GM12878 (cell line): ENCODE results near the gene CALHM4. TPM values are rescaled to one million over a fixed set of nuclear protein-coding genes. Genes with fewer than 3 reads are reported as not detected.

Experiments used
- ATAC-seq: fragments of 200-7000 bp; cut with Tn5 transposase; 3 replicates; pipeline ENCODE4 v1.9.1; 2020; ENCODE audit warnings: mild to moderate bottlenecking, moderate library complexity
- BruUV-seq: library from RNA; stranded (reverse); fragments of 400-500 nt; replicated peaks from 2 replicates; lab custom pipeline; 2021; lab: Mats Ljungman, UMichigan
- CTCF ChIA-PET: fragments of 300-600 bp; sonication (Branson Sonifier 250); formaldehyde crosslinking; extraction: SDS; loops from one replicate; lab custom pipeline; 2021; ENCODE audit warnings: inconsistent platforms; lab: Yijun Ruan, JAX
- POLR2A ChIA-PET: fragments of 350-600 bp; formaldehyde crosslinking; extraction: SDS; loops from one replicate; lab custom pipeline; 2021; ENCODE audit warnings: inconsistent platforms; lab: Charles Lee
- RAD21 ChIA-PET: fragments of 300-600 bp; sonication (Branson Sonifier 250); formaldehyde crosslinking; loops from one replicate; lab custom pipeline; 2023; ENCODE audit warnings: antibody characterized with exemption; ENCODE audit not compliant: unreplicated experiment; lab: Charles Lee
- SMC1A ChIA-PET: fragments of 300-600 bp; sonication (Branson Sonifier 250); formaldehyde crosslinking; loops from one replicate; lab custom pipeline; 2023; ENCODE audit not compliant: unreplicated experiment, uncharacterized antibody; lab: Charles Lee
- DNase-seq: peaks from one replicate; pipeline ENCODE4 v3.0.0-alpha.2; 2011; ENCODE audit warnings: low read depth, low spot score
- FAIRE-seq: peaks from 3 replicates; lab custom pipeline; 2011; peaks lifted over from hg19 to GRCh38; lab: Jason Lieb, UNC
- H2AFZ ChIP-seq: 2 replicates; pipeline ENCODE4 v1.6.0; 2011; ENCODE audit warnings: low read depth, low read length, control low read depth; ENCODE audit not compliant: control insufficient read depth
- H3K27ac ChIP-seq: 2 replicates; pipeline ENCODE4 v1.5.1; 2011; ENCODE audit warnings: control low read depth; ENCODE audit not compliant: control insufficient read depth, insufficient read depth
- H3K27me3 ChIP-seq, 2 experiments: replicated peaks in 1 of 2; 2 replicates each; pipeline versions ENCODE4 v1.6.0 to v1.6.1; 2011; ENCODE audit warnings: low read length in 1 of 2; ENCODE audit not compliant: control insufficient read depth in 2 of 2, insufficient read depth in 2 of 2
- H3K36me3 ChIP-seq, 2 experiments: 2 replicates each; pipeline ENCODE4 v1.5.1; 2011; ENCODE audit warnings: low read length in 1 of 2; ENCODE audit not compliant: control insufficient read depth in 2 of 2, insufficient read depth in 2 of 2
- H3K4me1 ChIP-seq: 2 replicates; pipeline ENCODE4 v1.6.1; 2011; ENCODE audit warnings: mild to moderate bottlenecking, low read length, moderate library complexity, mixed read lengths; ENCODE audit not compliant: control insufficient read depth, insufficient read depth
- H3K4me2 ChIP-seq: 2 replicates; pipeline ENCODE4 v1.6.0; 2011; ENCODE audit warnings: control low read depth; ENCODE audit not compliant: control insufficient read depth, insufficient read depth
- H3K4me3 ChIP-seq: fragments of 200-600 bp; sonication (generic); 2 replicates; pipeline ENCODE4 v1.5.1; 2016
- H3K79me2 ChIP-seq: 2 replicates; pipeline ENCODE4 v1.6.0; 2011; ENCODE audit warnings: low read length; ENCODE audit not compliant: control insufficient read depth, insufficient read depth
- H3K9ac ChIP-seq: 2 replicates; pipeline ENCODE4 v1.8.0; 2011; ENCODE audit warnings: low read length, control low read depth, mixed read lengths; ENCODE audit not compliant: control insufficient read depth, insufficient read depth
- H3K9me3 ChIP-seq: replicated peaks from 3 replicates; pipeline ENCODE4 v1.5.1; 2011; ENCODE audit warnings: mild to moderate bottlenecking, low read length; ENCODE audit not compliant: control insufficient read depth, insufficient read depth
- H4K20me1 ChIP-seq: 2 replicates; pipeline ENCODE4 v1.6.0; 2011; ENCODE audit not compliant: control insufficient read depth, insufficient read depth
- ATF7 ChIP-seq: fragments of 450-650 bp; IDR thresholded peaks from 2 replicates; pipeline ENCODE4 v1.6.1; 2016; ENCODE audit warnings: low read depth, mild to moderate bottlenecking
- CBX3 ChIP-seq: fragments of 200-600 bp; sonication (generic); IDR thresholded peaks from 2 replicates; pipeline ENCODE4 v1.6.1; 2016; ENCODE audit warnings: low read depth, borderline replicate concordance
- CHD1 ChIP-seq: IDR thresholded peaks from 2 replicates; pipeline ENCODE4 v1.6.1; 2012; ENCODE audit warnings: low read depth, low read length, improper control_type of control experiment
- CHD2 ChIP-seq: IDR thresholded peaks from 2 replicates; pipeline ENCODE4 v1.6.1; 2011; ENCODE audit warnings: low read depth, low read length, improper control_type of control experiment, borderline replicate concordance
- CTCF ChIP-seq, 3 experiments: IDR thresholded peaks in 2 of 3; conservative IDR thresholded peaks in 1 of 3; 2 replicates each; pipeline ENCODE4 v1.5.1; 2011; ENCODE audit warnings: low read depth in 3 of 3, low read length in 3 of 3, mild to moderate bottlenecking in 3 of 3, control low read depth in 2 of 3, moderate library complexity in 2 of 3, inconsistent platforms in 1 of 3, mixed read lengths in 1 of 3; ENCODE audit not compliant: control insufficient read depth in 2 of 3, insufficient read depth in 1 of 3; ENCODE audit errors: extremely low read depth in 1 of 3
- FOXM1 ChIP-seq: IDR thresholded peaks from 2 replicates; pipeline ENCODE4 v1.6.1; 2012; ENCODE audit warnings: low read depth, mild to moderate bottlenecking, inconsistent platforms, low read length, moderate library complexity
- HDGF ChIP-seq: fragments of 450-650 bp; IDR thresholded peaks from 2 replicates; pipeline ENCODE4 v1.6.1; 2016; ENCODE audit warnings: antibody characterized with exemption
- MXI1 ChIP-seq: fragments of 150-350 bp; IDR thresholded peaks from 2 replicates; pipeline ENCODE4 v1.6.1; 2011; ENCODE audit warnings: low read depth, mild to moderate bottlenecking, inconsistent platforms, low read length, improper control_type of control experiment
- PML ChIP-seq: IDR thresholded peaks from 2 replicates; pipeline ENCODE4 v1.6.1; 2012; ENCODE audit warnings: low read length, inconsistent platforms
- POLR2A ChIP-seq: IDR thresholded peaks from 2 replicates; pipeline ENCODE4 v1.6.1; 2011; ENCODE audit warnings: low read depth, mild to moderate bottlenecking, low read length
- SMAD5 ChIP-seq: IDR thresholded peaks from 2 replicates; pipeline ENCODE4 v1.6.1; 2016; ENCODE audit warnings: antibody characterized with exemption, low read depth
- SMARCA5 ChIP-seq: fragments of 450-650 bp; IDR thresholded peaks from 2 replicates; pipeline ENCODE4 v1.6.1; 2017; ENCODE audit warnings: mild to moderate bottlenecking
- ZZZ3 ChIP-seq: IDR thresholded peaks from 2 replicates; pipeline ENCODE4 v1.6.1; 2011; ENCODE audit warnings: low read depth; ENCODE audit not compliant: control insufficient read depth, insufficient read length
- WGBS: methylation state at CpG from one replicate; pipeline ENCODE4 v1.1.6; 2016; ENCODE audit warnings: low lambda C conversion rate; ENCODE audit not compliant: insufficient replicate concordance, insufficient coverage; ENCODE audit errors: missing lambda C conversion rate; 5-methylcytosine and 5-hydroxymethylcytosine counted together
- in situ Hi-C: fragments of 300-500 bp; cut with MboI; formaldehyde crosslinking; loops from 9 replicates; pipeline ENCODE4 v1.14.3; 2018; ENCODE audit warnings: mixed read lengths
- intact Hi-C: fragments of 100-400 bp; cut with micrococcal nuclease; formaldehyde crosslinking; loops from one replicate; pipeline ENCODE4 v1.14.2; 2022; ENCODE audit not compliant: unreplicated experiment
- polyA plus RNA-seq, 11 experiments: library from polyadenylated mRNA; depleted of rRNA in 4 of 11; unstranded in 6 of 11; stranded (reverse) in 5 of 11; fragments of >200 nt; fragmentation: Nextera tagmentation in 4 of 11; fragmentation: Illumina TruSeq in 1 of 11; extraction: Ambion mirVana in 4 of 11; extraction: Trizol in 1 of 11; gene quantifications; 1 replicate in 1 of 11; 2 replicates in 10 of 11; pipeline versions ENCODE4 v1.2.1 to v1.2.3, GENCODE V29; 2011 to 2016; ENCODE audit warnings: inconsistent platforms in 2 of 11, missing spikeins in 2 of 11, low read depth in 1 of 11
- total RNA-seq, 4 experiments: library from RNA; depleted of rRNA in 3 of 4; stranded (reverse); fragments of >200 nt in 3 of 4; fragmentation: Illumina TruSeq in 1 of 4; extraction: Trizol in 1 of 4; gene quantifications; 2 replicates each; pipeline versions ENCODE4 v1.2.1 to v1.2.3, GENCODE V29; 2013 to 2021
- TF ChIP-seq, protein P1 (sequence below): fragments of 450-650 bp; IDR thresholded peaks from 2 replicates; pipeline ENCODE4 v1.6.1; 2018; ENCODE audit warnings: borderline replicate concordance, mild to moderate bottlenecking; ENCODE audit not compliant: partially characterized antibody
- TF ChIP-seq, protein P2 (sequence below): fragments of 450-650 bp; formaldehyde crosslinking; IDR thresholded peaks from 2 replicates; pipeline ENCODE4 v1.4.0; 2022; ENCODE audit warnings: mild to moderate bottlenecking, moderate library complexity

The CALHM4 gene
- total and polyA plus RNA-seq, 10 of the 15 experiments (the other 5 are each of a cell fraction or from before 2014, with no cell fraction given): not detected

GRCh38 chr6:116579143-116579542 is 25.6 kb downstream of the CALHM4 start:
- Histone ChIP-seq H3K9ac (no peak overlapping the region), H3K9me3 (no peaks in the 10 kb centered on the region), H3K27me3 (no peaks in the 10 kb centered on the region), H3K79me2 (peaks cover 16% of the 10 kb centered on the region), H3K36me3 (peaks cover 0 to 12% of the 10 kb centered on the region in 2 experiments; a peak in 1 of 4 replicates), H4K20me1 (no peaks in the 10 kb centered on the region), H3K4me2 (no peak overlapping the region; the same call in 1 of the 2 replicates), H2AFZ (no peak overlapping the region), H3K4me3 (no peak overlapping the region), H3K27ac (no peak overlapping the region), H3K4me1 (no peaks in the 10 kb centered on the region)
- ATAC-seq (peak; percentile 46; the same call in 2 of the 3 replicates), DNase-seq (no peak), FAIRE-seq (no peak)
- WGBS: 94% methylated on average over 1 of the region's 1 CpG
- BruUV-seq: no TSS peak
- ChIA-PET SMC1A (interaction anchor here (1.8 kb wide), 1 partner anchor 18 kb away, joined by 4 read pairs; no protein-coding TSS in a partner anchor), RAD21 (no interaction called here), CTCF (interaction anchor here (0.9 to 1.6 kb wide), 2 partner anchors 16 to 68 kb away, joined by 5 to 7 read pairs; no protein-coding TSS in a partner anchor), POLR2A (interaction anchor here (0.9 kb wide), 1 partner anchor 102 kb away, joined by 3 read pairs; the partner anchor contains the start of gene KPNA5)
- in situ Hi-C loops (no loop called here), intact Hi-C loops (no loop called here)
- TF ChIP-seq PML (no peak), FOXM1 (no peak), POLR2A (no peak), ATF7 (no peak), CBX3 (no peak), HDGF (no peak), SMAD5 (no peak), ZZZ3 (no peak), CHD2 (no peak), CHD1 (no peak), CTCF (IDR thresholded peaks at IDR 0.05 in 2 of 3, conservative IDR thresholded peaks at IDR 0.05 in 1 of 3; ENCODE audit: control insufficient read depth in 2 of 3, extremely low read depth in 1 of 3, insufficient read depth in 1 of 3, low read depth in 3 of 3, low read length in 3 of 3) (no peak), MXI1 (no peak), SMARCA5 (no peak)
- TF ChIP-seq, protein P1, sequence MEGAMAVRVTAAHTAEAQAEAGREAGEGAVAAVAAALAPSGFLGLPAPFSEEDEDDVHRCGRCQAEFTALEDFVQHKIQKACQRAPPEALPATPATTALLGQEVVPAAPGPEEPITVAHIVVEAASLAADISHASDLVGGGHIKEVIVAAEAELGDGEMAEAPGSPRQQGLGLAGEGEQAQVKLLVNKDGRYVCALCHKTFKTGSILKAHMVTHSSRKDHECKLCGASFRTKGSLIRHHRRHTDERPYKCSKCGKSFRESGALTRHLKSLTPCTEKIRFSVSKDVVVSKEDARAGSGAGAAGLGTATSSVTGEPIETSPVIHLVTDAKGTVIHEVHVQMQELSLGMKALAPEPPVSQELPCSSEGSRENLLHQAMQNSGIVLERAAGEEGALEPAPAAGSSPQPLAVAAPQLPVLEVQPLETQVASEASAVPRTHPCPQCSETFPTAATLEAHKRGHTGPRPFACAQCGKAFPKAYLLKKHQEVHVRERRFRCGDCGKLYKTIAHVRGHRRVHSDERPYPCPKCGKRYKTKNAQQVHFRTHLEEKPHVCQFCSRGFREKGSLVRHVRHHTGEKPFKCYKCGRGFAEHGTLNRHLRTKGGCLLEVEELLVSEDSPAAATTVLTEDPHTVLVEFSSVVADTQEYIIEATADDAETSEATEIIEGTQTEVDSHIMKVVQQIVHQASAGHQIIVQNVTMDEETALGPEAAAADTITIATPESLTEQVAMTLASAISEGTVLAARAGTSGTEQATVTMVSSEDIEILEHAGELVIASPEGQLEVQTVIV: no peak
- TF ChIP-seq, protein P2, sequence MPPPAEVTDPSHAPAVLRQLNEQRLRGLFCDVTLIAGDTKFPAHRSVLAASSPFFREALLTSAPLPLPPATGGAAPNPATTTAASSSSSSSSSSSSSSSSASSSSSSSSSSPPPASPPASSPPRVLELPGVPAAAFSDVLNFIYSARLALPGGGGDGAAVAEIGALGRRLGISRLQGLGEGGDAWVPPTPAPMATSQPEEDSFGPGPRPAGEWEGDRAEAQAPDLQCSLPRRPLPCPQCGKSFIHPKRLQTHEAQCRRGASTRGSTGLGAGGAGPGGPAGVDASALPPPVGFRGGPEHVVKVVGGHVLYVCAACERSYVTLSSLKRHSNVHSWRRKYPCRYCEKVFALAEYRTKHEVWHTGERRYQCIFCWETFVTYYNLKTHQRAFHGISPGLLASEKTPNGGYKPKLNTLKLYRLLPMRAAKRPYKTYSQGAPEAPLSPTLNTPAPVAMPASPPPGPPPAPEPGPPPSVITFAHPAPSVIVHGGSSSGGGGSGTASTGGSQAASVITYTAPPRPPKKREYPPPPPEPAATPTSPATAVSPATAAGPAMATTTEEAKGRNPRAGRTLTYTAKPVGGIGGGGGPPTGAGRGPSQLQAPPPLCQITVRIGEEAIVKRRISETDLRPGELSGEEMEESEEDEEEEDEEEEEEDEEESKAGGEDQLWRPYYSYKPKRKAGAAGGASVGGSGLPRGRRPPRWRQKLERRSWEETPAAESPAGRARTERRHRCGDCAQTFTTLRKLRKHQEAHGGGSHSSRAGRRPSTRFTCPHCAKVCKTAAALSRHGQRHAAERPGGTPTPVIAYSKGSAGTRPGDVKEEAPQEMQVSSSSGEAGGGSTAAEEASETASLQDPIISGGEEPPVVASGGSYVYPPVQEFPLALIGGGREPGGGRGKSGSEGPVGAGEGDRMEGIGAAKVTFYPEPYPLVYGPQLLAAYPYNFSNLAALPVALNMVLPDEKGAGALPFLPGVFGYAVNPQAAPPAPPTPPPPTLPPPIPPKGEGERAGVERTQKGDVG (CRISPR knock-in tag): no peak
